Mesothelial cell of epicardium (in vitro differentiated cells): ENCODE measurements around the gene RALY. TPM values are rescaled to one million over a fixed set of nuclear protein-coding genes. Genes with fewer than 3 reads are reported as not detected.

Experiments used
- DNase-seq, 2 experiments: peaks; one replicate each; pipeline ENCODE4 v3.0.0; 2021; ENCODE audit warnings: low spot score in 2 of 2; ENCODE audit not compliant: unreplicated experiment in 2 of 2
- H3K27ac Mint-ChIP-seq: 2 replicates; pipeline ENCODE4 v1.8.0; 2021; ENCODE audit warnings: mixed read lengths
- H3K27me3 Mint-ChIP-seq: 2 replicates; pipeline ENCODE4 v1.8.0; 2021; ENCODE audit warnings: low read depth, mixed read lengths
- H3K36me3 Mint-ChIP-seq: 2 replicates; pipeline ENCODE4 v1.8.0; 2021; ENCODE audit warnings: mixed read lengths
- H3K4me1 Mint-ChIP-seq: 2 replicates; pipeline ENCODE4 v1.8.0; 2021; ENCODE audit warnings: mixed read lengths
- H3K4me3 Mint-ChIP-seq: 2 replicates; pipeline ENCODE4 v1.8.0; 2021; ENCODE audit warnings: mild to moderate bottlenecking, moderate library complexity, mixed read lengths
- H3K9me3 Mint-ChIP-seq: 2 replicates; pipeline ENCODE4 v1.8.0; 2021; ENCODE audit warnings: mixed read lengths
- CTCF ChIP-seq: fragments of 200-600 bp; sonication (generic); IDR thresholded peaks from one replicate; pipeline ENCODE4 v1.5.0; 2021; ENCODE audit warnings: antibody characterized with exemption; ENCODE audit not compliant: unreplicated experiment
- total RNA-seq: library from RNA; stranded (reverse); gene quantifications from 3 replicates; pipeline ENCODE4 v1.2.1, GENCODE V29; 2021

RALY gene
- total RNA-seq, 1 donor from 2014 or later: 139 TPM

DNA sequence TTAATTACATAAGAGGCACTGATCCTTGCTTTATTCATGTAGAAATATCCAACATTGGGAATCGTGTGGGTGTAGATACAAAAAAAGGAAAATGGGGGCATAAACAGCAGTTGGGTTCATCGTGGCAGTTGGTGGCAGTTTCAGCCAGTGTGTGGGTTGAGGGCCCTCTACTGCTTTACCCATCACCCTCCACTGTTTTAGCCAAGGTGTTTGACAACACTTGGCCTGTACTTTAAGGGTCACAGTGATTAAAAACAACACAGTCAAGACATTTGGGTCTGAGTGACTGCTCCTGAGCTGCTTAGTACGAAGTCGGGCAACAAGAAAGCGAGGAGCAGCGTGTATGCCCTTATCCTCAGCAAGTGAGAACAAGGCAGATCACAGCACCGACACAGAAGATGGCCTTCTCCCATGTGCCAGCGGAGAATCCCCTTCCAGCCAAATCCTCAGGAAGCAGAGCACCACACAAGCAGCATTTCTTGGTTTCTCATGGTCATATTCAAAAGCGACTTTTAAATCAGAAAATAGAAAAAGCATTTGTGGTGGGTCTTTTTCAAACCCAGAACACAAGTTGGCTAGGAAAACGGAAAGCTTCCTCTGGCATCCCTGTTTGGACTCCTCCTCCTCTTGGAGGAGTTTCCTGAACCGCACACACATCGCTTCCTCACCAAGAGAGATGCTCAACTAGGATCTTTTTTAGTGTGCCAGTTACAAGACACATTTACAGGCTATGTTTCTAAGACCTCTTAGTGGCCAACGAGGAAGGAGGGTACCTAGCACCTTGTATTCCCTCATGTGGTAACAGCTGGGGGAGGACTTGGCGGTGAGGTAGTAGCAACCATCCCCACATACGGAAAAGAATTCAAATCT is 94.8 kb downstream of the RALY start:
- Mint-ChIP-seq H3K9me3 (no peaks in the 10 kb centered on the region), H3K36me3 (peaks cover 45% of the 10 kb centered on the region), H3K27ac (peak overlapping the region; percentile 44), H3K4me3 (no peak overlapping the region), H3K4me1 (peaks cover under 1% of the 10 kb centered on the region), H3K27me3 (no peaks in the 10 kb centered on the region)
- no peak for TF ChIP-seq CTCF
- DNase-seq: no peak

DNA sequence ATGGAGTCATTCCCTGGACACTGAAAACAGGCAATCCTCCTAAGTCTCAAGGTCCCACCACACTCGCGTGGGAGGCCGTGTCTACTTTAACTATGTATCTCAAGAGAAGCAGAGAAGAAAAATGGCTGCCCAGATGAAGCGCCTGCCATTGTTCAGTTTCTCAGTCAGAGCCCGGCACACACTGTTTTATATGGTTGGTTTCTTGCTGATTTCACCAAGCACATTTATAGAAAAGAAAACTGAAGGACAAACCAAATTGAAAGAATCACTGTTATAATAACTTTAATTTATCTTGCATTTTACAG is 95.4 kb downstream of the RALY start:
- no peak for DNase-seq
- no peak overlapping the region for H3K27ac Mint-ChIP-seq
- no peaks in the 10 kb centered on the region for H3K4me1 Mint-ChIP-seq
- H3K9me3 Mint-ChIP-seq: no peaks in the 10 kb centered on the region
- no peaks in the 10 kb centered on the region for H3K27me3 Mint-ChIP-seq
- TF ChIP-seq CTCF: no peak
- H3K36me3 Mint-ChIP-seq: peaks cover 47% of the 10 kb centered on the region
- H3K4me3 Mint-ChIP-seq: no peak overlapping the region

DNA sequence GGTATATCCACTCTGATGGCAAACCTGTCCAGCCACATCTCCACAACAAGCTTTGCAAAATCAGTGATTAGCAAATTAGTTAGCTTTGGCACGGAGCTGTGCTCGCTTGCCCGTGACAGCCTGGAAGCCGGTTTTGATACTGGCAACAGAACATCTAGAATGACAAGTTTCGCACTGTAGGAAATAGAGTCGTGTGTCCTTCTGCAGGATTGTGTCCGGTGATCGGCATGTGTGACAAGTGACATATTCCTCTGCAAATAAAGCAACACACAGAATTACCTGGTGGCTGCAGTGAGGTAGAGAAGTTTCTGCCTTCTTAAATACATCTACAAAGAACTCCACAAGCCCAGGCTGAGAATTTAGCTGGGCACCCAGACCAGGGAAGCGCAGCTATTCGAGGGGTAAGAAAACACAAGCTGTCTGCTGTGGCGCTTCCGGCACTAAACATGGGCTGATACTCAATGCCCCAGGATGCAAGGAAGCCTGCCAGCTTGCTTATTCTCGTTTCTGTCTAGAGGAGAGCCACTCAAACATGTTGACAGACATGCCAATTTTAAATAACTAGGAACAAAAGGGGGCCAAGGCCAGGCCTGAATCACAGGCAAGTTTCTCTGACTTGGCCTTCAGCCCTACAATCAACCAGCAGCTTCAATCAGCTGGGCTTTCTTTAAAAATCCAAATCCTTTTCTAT is 96.1 kb downstream of the RALY start:
- H3K9me3 Mint-ChIP-seq: no peaks in the 10 kb centered on the region
- no peak for TF ChIP-seq CTCF
- H3K36me3 Mint-ChIP-seq: peaks cover 48% of the 10 kb centered on the region
- no peaks in the 10 kb centered on the region for H3K4me1 Mint-ChIP-seq
- peak overlapping the region; percentile 16 for H3K27ac Mint-ChIP-seq
- no peak overlapping the region for H3K4me3 Mint-ChIP-seq
- DNase-seq: no peak
- H3K27me3 Mint-ChIP-seq: no peaks in the 10 kb centered on the region

DNA sequence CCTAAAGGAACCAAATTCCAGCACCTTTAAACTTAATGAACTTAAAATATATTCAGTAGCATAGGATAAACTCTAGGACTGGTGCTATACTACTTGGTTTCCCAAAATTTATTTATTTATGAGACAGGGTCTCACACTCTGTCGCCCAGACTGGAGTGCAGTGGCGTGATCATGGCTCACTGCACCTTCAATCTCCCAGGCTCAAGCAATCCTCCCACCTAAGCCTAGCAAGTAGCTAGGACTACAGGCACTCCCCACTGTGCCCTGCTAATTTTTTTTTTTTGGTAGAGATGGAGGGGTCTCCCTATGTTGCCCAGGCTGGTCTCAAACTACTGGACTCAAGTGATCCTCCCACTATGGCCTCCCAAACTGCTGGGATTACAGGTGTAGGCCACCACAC is 96.9 kb downstream of the RALY start:
- no peak for TF ChIP-seq CTCF
- H3K27me3 Mint-ChIP-seq: no peaks in the 10 kb centered on the region
- peaks cover 44% of the 10 kb centered on the region for H3K36me3 Mint-ChIP-seq

DNA sequence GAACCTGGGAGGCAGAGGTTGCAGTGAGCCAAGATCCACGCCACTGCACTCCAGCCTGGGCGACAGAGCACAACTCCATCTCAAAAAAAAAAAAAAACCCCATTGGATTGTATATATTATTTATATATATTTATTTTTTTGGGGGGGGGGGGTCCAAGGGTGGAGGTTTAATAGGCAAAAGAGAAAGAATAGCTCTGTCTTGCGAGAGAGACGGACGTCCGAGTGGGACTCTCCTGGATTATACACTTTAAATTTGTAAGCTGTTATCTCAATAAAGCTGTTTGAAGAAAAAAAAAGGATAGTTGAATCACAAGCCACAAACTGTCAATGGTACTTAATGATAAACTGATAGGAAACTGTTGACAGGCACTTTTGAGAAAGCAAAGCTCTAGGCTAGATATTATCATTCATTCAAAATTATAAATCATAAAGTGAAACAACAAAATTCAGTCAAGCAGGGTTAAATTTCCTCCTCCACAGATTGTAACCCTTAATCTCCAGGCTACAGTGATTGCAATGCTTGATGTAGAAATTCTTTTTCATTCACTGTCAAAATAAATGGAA is 98.0 kb downstream of the RALY start:
- Mint-ChIP-seq H3K9me3 (no peaks in the 10 kb centered on the region), H3K27me3 (no peaks in the 10 kb centered on the region), H3K4me1 (no peaks in the 10 kb centered on the region), H3K4me3 (no peak overlapping the region), H3K27ac (no peak overlapping the region), H3K36me3 (peaks cover 54% of the 10 kb centered on the region)
- no peak for TF ChIP-seq CTCF
- no peak for DNase-seq

More for the DNA sequence above, 96.9 kb downstream of the RALY start:
- Mint-ChIP-seq H3K9me3 (no peaks in the 10 kb centered on the region), H3K4me1 (no peaks in the 10 kb centered on the region), H3K4me3 (no peak overlapping the region), H3K27ac (peak overlapping the region; percentile 43)
- no peak for DNase-seq
